Activated CD8-positive, alpha-beta T cell treated with anti-CD3 and anti-CD28 coated beads for 36 hours (primary cell): ENCODE data around the gene RNF13. TPM values are rescaled to one million over a fixed set of nuclear protein-coding genes. Genes with fewer than 3 reads are reported as not detected.

Experiments
- ATAC-seq: fragments of 200-7000 bp; cut with Tn5 transposase; one replicate; pipeline ENCODE4 v1.10.0; 2021; ENCODE audit warnings: mild to moderate bottlenecking, moderate library complexity
- CTCF ChIA-PET: fragments of 350-600 bp; sonication (Branson Sonifier 250); formaldehyde crosslinking; loops from one replicate; lab custom pipeline; 2021; ENCODE audit warnings: antibody characterized with exemption; lab: Charles Lee
- POLR2A ChIA-PET: fragments of 350-600 bp; sonication (Branson Sonifier 250); formaldehyde crosslinking; loops from one replicate; lab custom pipeline; 2021; ENCODE audit warnings: antibody characterized with exemption; lab: Charles Lee
- DNase-seq: peaks from one replicate; pipeline ENCODE4 v3.0.0-alpha.2; 2020
- H3K27ac Mint-ChIP-seq: one replicate; pipeline ENCODE4 v1.8.0; 2021; ENCODE audit warnings: mild to moderate bottlenecking, mixed read lengths
- H3K27me3 Mint-ChIP-seq: one replicate; pipeline ENCODE4 v1.8.0; 2021; ENCODE audit warnings: mixed read lengths
- H3K36me3 Mint-ChIP-seq: one replicate; pipeline ENCODE4 v1.8.0; 2021; ENCODE audit warnings: low read depth, mixed read lengths
- H3K4me1 Mint-ChIP-seq: one replicate; pipeline ENCODE4 v1.8.0; 2021; ENCODE audit warnings: low read depth, mixed read lengths
- H3K4me3 Mint-ChIP-seq: one replicate; pipeline ENCODE4 v1.8.0; 2021; ENCODE audit warnings: mild to moderate bottlenecking, moderate library complexity, mixed read lengths
- H3K9me3 Mint-ChIP-seq: one replicate; pipeline ENCODE4 v1.8.0; 2021; ENCODE audit warnings: mixed read lengths
- CTCF ChIP-seq: fragments of 200-600 bp; IDR thresholded peaks from one replicate; pipeline ENCODE4 v1.8.0; 2022; ENCODE audit warnings: antibody characterized with exemption, mild to moderate bottlenecking
- intact Hi-C: fragments of 100-400 bp; cut with micrococcal nuclease; formaldehyde crosslinking; loops from one replicate; pipeline ENCODE4 v1.10.0; 2022
- total RNA-seq, 2 experiments: library from RNA; stranded (reverse); gene quantifications; one replicate each; pipeline ENCODE4 v1.2.3, GENCODE V29; 2021

The RNF13 gene
- total RNA-seq, 2 experiments from 2014 or later, result 25.7 to 26.3 TPM

GRCh38 chr3:149809699-149810098 lies 3.3 kb upstream of the RNF13 start:
- POLR2A ChIA-PET, result no interaction called here
- H3K27me3 Mint-ChIP-seq, result peaks cover 11% of the 10 kb centered on the region
- H3K9me3 Mint-ChIP-seq, result no peaks in the 10 kb centered on the region
- DNase-seq (no peak), ATAC-seq (no peak)
- no peak overlapping the region for H3K4me3 Mint-ChIP-seq
- CTCF ChIA-PET, result interaction anchor here (1.0 to 2.4 kb wide), 7 partner anchors 9 to 374 kb away, joined by 3 to 51 read pairs (median 10); partner anchors contain the start of gene ANKUB1
- peaks cover 16% of the 10 kb centered on the region for H3K4me1 Mint-ChIP-seq
- no peaks in the 10 kb centered on the region for H3K36me3 Mint-ChIP-seq
- intact Hi-C loops, result loop anchor here (5.0 kb wide), 1 partner anchor 57 kb away; the partner anchor contains the start of gene COMMD2
- no peak overlapping the region for H3K27ac Mint-ChIP-seq
- no peak for TF ChIP-seq CTCF

GRCh38 chr3:149810846-149811245 lies 2.2 kb upstream of the RNF13 start:
- no peaks in the 10 kb centered on the region for H3K9me3 Mint-ChIP-seq
- intact Hi-C loops, result loop anchor here (5.0 kb wide), 1 partner anchor 59 kb away; the partner anchor contains the start of gene COMMD2
- DNase-seq (no peak), ATAC-seq (no peak)
- H3K36me3 Mint-ChIP-seq, result peaks cover 3% of the 10 kb centered on the region
- ChIA-PET CTCF (interaction anchor here (0.8 kb wide), 1 partner anchor 39 kb away, joined by 5 read pairs; no protein-coding TSS in a partner anchor), POLR2A (no interaction called here)
- peaks cover 25% of the 10 kb centered on the region for H3K4me1 Mint-ChIP-seq
- no peak for TF ChIP-seq CTCF
- H3K4me3 Mint-ChIP-seq, result no peak overlapping the region
- no peak overlapping the region for H3K27ac Mint-ChIP-seq
- H3K27me3 Mint-ChIP-seq, result peaks cover 10% of the 10 kb centered on the region

DNA sequence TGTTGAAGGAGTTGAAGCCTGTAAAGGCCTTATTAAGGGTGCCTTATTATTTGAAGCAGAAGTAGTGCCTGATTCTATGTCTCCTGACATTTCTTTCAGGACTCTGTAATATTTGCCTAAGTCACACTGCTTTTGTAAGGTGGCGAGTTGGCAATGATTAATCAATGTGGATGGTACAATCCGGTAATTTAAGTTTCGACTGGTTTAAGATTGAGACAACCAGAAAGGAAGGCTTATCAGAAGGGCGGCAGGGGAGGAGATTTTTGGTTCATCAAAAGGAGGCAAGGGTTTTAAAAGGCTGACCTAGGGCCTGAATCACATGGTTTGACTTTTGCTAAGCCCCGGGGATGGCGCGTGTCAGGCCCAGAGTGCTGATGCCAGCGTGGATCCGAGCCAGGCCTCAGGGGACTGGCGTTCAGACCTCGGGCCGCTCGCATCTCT lies 830 bp upstream of the RNF13 start:
- CTCF ChIA-PET, result no interaction called here
- DNase-seq (no peak), ATAC-seq (no peak)
- peaks cover 38% of the 10 kb centered on the region for H3K4me1 Mint-ChIP-seq
- no peak for TF ChIP-seq CTCF
- intact Hi-C loops, result loop anchor here (5.0 kb wide), 1 partner anchor 60 kb away; the partner anchor contains the start of gene COMMD2
- POLR2A ChIA-PET, result interaction anchor here (1.0 to 2.6 kb wide), 4 partner anchors 12 to 266 kb away, joined by 3 to 11 read pairs (median 4); partner anchors contain the start of gene COMMD2
- peak overlapping the region; percentile 90 for H3K4me3 Mint-ChIP-seq
- H3K9me3 Mint-ChIP-seq, result no peaks in the 10 kb centered on the region
- H3K36me3 Mint-ChIP-seq, result peaks cover 5% of the 10 kb centered on the region
- H3K27ac Mint-ChIP-seq, result peak overlapping the region; percentile 99
- peaks cover 4% of the 10 kb centered on the region for H3K27me3 Mint-ChIP-seq

DNA sequence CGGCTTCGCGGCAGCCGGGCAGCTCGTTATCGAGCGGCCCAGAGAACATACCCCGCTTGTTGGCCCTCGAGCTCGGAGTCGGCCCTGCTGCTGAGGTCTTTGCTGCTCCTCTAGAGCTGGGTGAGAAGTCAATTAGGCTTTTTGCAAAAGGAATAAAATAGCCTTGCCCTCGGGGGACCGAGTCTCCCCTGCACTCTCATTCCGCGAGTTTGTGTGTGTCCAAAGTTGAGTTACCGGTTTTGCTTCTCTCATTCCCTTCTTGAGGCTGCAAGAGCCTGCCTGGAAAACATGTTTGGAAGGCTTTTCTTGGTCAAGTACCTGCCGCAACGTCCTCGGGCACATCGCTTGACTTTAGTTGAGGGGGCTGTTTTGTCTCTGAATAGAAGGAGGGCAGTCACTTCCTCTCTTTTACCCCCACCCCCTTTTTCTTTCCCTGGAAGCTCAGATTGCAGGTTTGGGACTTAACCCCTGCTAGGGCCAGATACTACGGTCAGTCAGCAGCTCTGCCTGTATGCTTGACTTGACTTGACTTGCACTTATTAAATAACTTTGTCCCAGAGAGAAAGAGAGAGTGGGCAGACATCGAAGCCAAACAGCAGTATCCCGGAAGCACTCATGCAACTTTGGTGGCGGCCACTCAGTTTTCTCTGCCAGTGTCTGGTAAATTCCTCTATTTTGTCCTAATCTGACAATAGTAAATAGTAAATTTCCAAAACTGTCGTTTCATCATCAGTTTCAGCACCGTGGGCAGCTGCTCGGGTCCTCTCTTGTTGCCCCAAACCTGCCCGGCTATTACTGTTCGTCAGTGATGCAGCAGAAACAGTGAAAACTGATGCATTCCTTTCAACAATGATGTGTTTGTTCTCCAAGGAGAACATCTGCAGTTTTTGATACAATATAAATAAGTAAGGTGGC lies 609 bp downstream of the RNF13 start:
- Mint-ChIP-seq H3K27ac (peak overlapping the region; percentile 99), H3K9me3 (no peaks in the 10 kb centered on the region), H3K27me3 (peaks cover 3% of the 10 kb centered on the region), H3K36me3 (peaks cover 9% of the 10 kb centered on the region), H3K4me1 (peaks cover 49% of the 10 kb centered on the region), H3K4me3 (peak overlapping the region; percentile 90)
- peak; percentile 10 for ATAC-seq
- DNase-seq, result peak; percentile 34
- POLR2A ChIA-PET, result interaction anchor here (1.0 to 2.6 kb wide), 3 partner anchors 11 to 235 kb away, joined by 4 to 11 read pairs (median 5); partner anchors contain the start of gene COMMD2
- intact Hi-C loops, result loop anchor here (5.0 kb wide), 1 partner anchor 61 kb away; the partner anchor contains the start of gene COMMD2
- TF ChIP-seq CTCF, result no peak
- CTCF ChIA-PET, result interaction anchor here (0.7 to 1.5 kb wide), 3 partner anchors 42 to 282 kb away, joined by 3 read pairs; no protein-coding TSS in a partner anchor
